Ectodermal cell (in vitro differentiated cells): ENCODE measurements around the gene PDE11A.
"Not testable (repeated sequence)": the region's sequence is repeated elsewhere in the genome, so short reads cannot be mapped to it uniquely, and the experiment has no call there.

Experiments used
- H3K27ac ChIP-seq: 2 replicates; pipeline ENCODE4 v1.7.0; 2013; ENCODE audit warnings: mild to moderate bottlenecking, low read depth, low read length; ENCODE audit not compliant: insufficient read depth, poor library complexity, severe bottlenecking
- H3K27me3 ChIP-seq: 2 replicates; pipeline ENCODE4 v1.7.0; 2013; ENCODE audit warnings: mild to moderate bottlenecking, low read length; ENCODE audit not compliant: insufficient read depth, control insufficient read depth, poor library complexity, severe bottlenecking
- H3K36me3 ChIP-seq: one replicate; pipeline ENCODE4 v1.7.0; 2013; ENCODE audit warnings: low read length; ENCODE audit not compliant: control insufficient read depth, insufficient read depth
- H3K4me1 ChIP-seq: one replicate; pipeline ENCODE4 v1.7.0; 2013; ENCODE audit warnings: low read length; ENCODE audit not compliant: control insufficient read depth, insufficient read depth
- H3K4me3 ChIP-seq: 2 replicates; pipeline ENCODE4 v1.7.0; 2013; ENCODE audit warnings: low read depth, low read length, control low read depth; ENCODE audit not compliant: insufficient read depth
- H3K9me3 ChIP-seq: 2 replicates; pipeline ENCODE4 v1.7.0; 2013; ENCODE audit warnings: mild to moderate bottlenecking, low read length, moderate library complexity; ENCODE audit not compliant: control insufficient read depth
- WGBS, 2 experiments: methylation state at CpG; one replicate each; pipeline ENCODE4 v1.1.7; 2013; ENCODE audit warnings: missing lambda C conversion rate in 2 of 2; 5-methylcytosine and 5-hydroxymethylcytosine counted together

The PDE11A gene

DNA sequence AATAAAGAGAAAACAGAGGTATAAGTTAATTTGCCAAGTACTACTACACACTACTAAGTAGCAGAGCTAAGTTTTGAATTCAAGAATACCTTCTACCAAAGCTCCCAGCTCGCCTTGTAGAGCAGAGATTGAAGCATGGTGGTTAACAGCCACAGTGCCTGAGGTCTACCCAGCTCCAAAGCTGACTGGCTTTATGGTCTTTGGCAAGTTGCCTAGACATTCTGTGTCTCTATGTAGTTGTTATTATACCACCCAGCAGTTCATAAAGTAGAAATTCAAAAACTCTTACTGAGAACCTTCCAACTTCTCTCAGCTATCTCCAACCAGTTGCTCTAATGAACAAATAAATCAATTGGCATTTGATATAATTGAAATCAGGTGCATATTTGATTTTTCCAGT, 87.8 kb downstream of the PDE11A start:
- Histone ChIP-seq H3K27me3 (no peaks in the 10 kb centered on the region), H3K9me3 (no peaks in the 10 kb centered on the region), H3K36me3 (no peaks in the 10 kb centered on the region), H3K4me3 (no peak overlapping the region), H3K4me1 (no peaks in the 10 kb centered on the region), H3K27ac (no peak overlapping the region)
- 88 to 94% methylated on average over 1 of the region's 1 CpG for WGBS, 2 experiments

DNA sequence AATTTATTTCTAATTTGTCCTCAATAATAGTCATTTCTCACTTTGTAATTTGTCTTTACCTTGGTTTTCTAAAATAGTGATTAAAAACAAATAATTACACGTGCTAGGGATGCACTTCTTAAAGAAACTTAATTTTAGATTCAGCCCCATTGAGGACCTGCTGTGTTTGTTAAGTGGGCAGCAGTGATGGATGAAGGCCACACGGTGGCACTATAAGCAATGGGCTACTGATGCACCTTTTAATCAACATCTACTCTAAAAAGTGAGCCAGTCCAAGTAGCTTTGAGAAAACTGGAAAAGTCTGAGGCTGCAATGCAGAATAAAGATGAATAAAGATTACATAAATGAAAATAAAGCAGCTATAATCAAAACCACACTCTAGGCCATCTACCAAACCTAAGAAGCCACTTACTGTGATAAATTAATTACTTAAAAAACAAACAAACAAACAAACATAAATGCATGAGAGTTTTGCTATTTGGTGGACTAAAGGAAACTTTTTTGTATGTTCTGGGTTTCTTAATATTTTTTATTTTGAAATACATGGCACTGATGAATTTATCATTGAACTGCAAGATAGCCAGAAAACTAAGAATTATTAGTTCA, 89.3 kb downstream of the PDE11A start:
- no peaks in the 10 kb centered on the region for H3K36me3 ChIP-seq
- H3K27me3 ChIP-seq: no peaks in the 10 kb centered on the region
- 0% methylated on average over 1 to 2 of the region's 2 CpGs for WGBS, 2 experiments
- no peaks in the 10 kb centered on the region for H3K4me1 ChIP-seq
- no peak overlapping the region for H3K4me3 ChIP-seq
- no peak overlapping the region for H3K27ac ChIP-seq
- H3K9me3 ChIP-seq: no peaks in the 10 kb centered on the region

- Histone ChIP-seq H3K27ac (no peak overlapping the region), H3K27me3 (no peaks in the 10 kb centered on the region), H3K4me1 (no peaks in the 10 kb centered on the region), H3K9me3 (no peaks in the 10 kb centered on the region), H3K36me3 (no peaks in the 10 kb centered on the region), H3K4me3 (no peak overlapping the region)
- WGBS, 2 experiments: 81 to 88% methylated on average over 2 of the region's 8 CpGs
These were observed 99.8 kb downstream of the PDE11A start for GRCh38 chr2:177972782-177973181.

DNA sequence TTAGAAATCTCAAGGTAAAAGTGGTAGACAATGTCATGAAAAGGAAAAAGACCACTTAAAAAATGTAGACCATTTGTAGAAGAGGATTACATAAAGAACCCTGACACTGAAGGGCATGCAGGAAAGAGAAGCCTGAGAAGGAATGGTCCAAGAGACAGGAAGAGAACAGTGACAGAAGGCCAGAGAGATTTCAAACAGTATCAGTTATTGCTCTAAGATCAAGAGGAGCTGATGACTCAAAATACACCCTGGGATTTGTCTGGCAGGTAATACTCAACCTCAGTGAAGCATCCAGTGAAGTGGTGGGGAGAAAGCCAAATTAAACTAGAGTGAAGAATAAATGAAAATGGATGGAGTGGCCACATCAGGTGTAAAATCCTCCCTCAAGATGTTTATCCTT, 100.5 kb downstream of the PDE11A start:
- no peaks in the 10 kb centered on the region for H3K27me3 ChIP-seq
- no peaks in the 10 kb centered on the region for H3K9me3 ChIP-seq
- no peak overlapping the region for H3K4me3 ChIP-seq
- no peak overlapping the region for H3K27ac ChIP-seq
- H3K4me1 ChIP-seq: no peaks in the 10 kb centered on the region
- no peaks in the 10 kb centered on the region for H3K36me3 ChIP-seq

GRCh38 chr2:177970670-177971454, 101.7 kb downstream of the PDE11A start:
- no peaks in the 10 kb centered on the region for H3K36me3 ChIP-seq
- H3K27me3 ChIP-seq: no peaks in the 10 kb centered on the region
- H3K4me3 ChIP-seq: no peak overlapping the region
- 93 to 96% methylated on average over 3 of the region's 3 CpGs for WGBS, 2 experiments
- no peak overlapping the region for H3K27ac ChIP-seq
- H3K9me3 ChIP-seq: no peaks in the 10 kb centered on the region
- no peaks in the 10 kb centered on the region for H3K4me1 ChIP-seq

- H3K9me3 ChIP-seq: no peaks in the 10 kb centered on the region
- 83 to 93% methylated on average over 1 of the region's 1 CpG for WGBS, 2 experiments
- H3K36me3 ChIP-seq: no peaks in the 10 kb centered on the region
- no peak overlapping the region for H3K4me3 ChIP-seq
- no peaks in the 10 kb centered on the region for H3K4me1 ChIP-seq
- no peaks in the 10 kb centered on the region for H3K27me3 ChIP-seq
- no peak overlapping the region for H3K27ac ChIP-seq
These were observed 107.7 kb downstream of the PDE11A start for GRCh38 chr2:177964892-177965291.

DNA sequence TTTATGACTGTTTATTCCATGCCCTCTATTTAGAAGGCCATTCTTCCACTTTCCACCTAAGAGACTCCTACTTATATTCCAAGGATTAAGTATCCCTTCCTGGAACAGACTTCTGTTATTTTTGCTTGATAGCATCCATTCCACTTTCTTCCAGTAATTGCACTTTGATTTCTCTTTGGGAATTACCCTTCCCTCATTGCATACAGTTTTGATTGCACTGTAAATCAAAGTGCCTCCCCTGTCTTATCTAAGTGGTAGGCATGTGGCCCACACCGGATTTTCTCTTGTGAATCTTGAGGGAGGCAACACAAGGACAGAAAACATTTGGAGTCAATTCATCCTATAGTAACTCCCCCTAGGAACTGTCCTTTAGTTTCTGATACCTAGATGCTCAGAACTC, 120.4 kb downstream of the PDE11A start:
- H3K9me3 ChIP-seq: no peaks in the 10 kb centered on the region
- WGBS, 2 experiments: 83 to 91% methylated on average over 1 of the region's 1 CpG
- no peaks in the 10 kb centered on the region for H3K36me3 ChIP-seq
- H3K4me3 ChIP-seq: no peak overlapping the region
- no peaks in the 10 kb centered on the region for H3K27me3 ChIP-seq
- H3K4me1 ChIP-seq: no peaks in the 10 kb centered on the region
- no peak overlapping the region for H3K27ac ChIP-seq

DNA sequence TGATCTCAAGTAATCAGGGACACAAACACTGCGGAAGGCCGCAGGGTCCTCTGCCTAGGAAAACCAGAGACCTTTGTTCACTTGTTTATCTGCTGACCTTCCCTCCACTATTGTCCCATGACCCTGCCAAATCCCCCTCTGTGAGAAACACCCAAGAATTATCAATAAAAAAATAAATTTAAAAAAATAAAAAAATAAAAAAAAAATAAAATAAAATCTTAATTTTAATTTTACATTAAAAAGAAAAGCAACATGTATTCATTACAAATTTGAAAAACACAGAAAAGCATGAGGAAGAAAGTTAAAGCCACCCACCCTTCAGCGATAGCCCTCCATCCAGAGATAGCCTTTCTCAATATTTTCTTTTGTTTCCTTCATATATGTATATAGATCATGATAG, 125.0 kb downstream of the PDE11A start:
- not testable (repeated sequence) for H3K9me3 ChIP-seq, H3K27ac ChIP-seq, H3K4me1 ChIP-seq, H3K36me3 ChIP-seq, H3K27me3 ChIP-seq, H3K4me3 ChIP-seq
- 100% methylated on average over 1 of the region's 3 CpGs; no CpG with 5 or more reads in 1 of the 2 experiments for WGBS, 2 experiments

- H3K27ac ChIP-seq, H3K4me1 ChIP-seq, H3K36me3 ChIP-seq, H3K9me3 ChIP-seq, H3K27me3 ChIP-seq, H3K4me3 ChIP-seq: not testable (repeated sequence)
- WGBS, 2 experiments: 93 to 95% methylated on average over 13 to 14 of the region's 14 CpGs
These were observed 128.0 kb downstream of the PDE11A start for GRCh38 chr2:177944530-177944929.

DNA sequence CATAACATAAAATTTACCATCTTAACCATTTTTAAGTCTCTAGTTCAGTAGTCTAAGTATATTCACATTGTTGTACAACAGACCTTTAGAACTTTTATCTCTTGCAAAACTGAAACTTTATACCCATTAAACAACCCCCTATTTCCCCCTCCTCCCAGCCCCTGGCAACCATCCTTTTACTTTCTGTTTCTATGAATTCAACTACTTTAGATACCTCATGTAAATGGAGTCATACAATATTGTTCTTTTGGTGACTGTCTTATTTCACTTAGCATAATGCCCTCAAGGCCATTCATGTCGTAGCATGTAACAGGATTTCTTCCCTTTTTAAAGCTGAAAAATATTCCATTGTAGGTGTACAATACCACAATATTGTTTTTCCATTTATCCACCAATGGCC, 129.8 kb downstream of the PDE11A start:
- H3K27ac ChIP-seq: no peak overlapping the region
- 94 to 100% methylated on average over 1 of the region's 1 CpG for WGBS, 2 experiments

More for the DNA sequence above, 129.8 kb downstream of the PDE11A start:
- Histone ChIP-seq H3K36me3 (no peaks in the 10 kb centered on the region), H3K27me3 (no peaks in the 10 kb centered on the region), H3K4me1 (no peaks in the 10 kb centered on the region), H3K4me3 (no peak overlapping the region), H3K9me3 (no peaks in the 10 kb centered on the region)
